HepG2 (cell line): Measurements from ENCODE around the gene TOR4A.

ENCODE experiments used
- CREB1 ChIP-seq, 2 experiments: fragments of 450-650 bp in 1 of 2; IDR thresholded peaks; 2 replicates each; pipeline ENCODE4 v1.6.1; 2016 to 2017; ENCODE audit warnings: control low read depth in 1 of 2, mild to moderate bottlenecking in 1 of 2, missing compliant biosample characterization in 1 of 2, missing genetic modification characterization in 1 of 2
- CTCF ChIP-seq: sonication (generic); formaldehyde crosslinking; IDR thresholded peaks from 2 replicates; pipeline ENCODE4 v1.5.0; 2020; ENCODE audit warnings: mild to moderate bottlenecking, missing genetic modification reagents, moderate library complexity
- FOXC1 ChIP-seq: sonication (generic); formaldehyde crosslinking; IDR thresholded peaks from 2 replicates; pipeline ENCODE4 v1.8.0; 2022; ENCODE audit warnings: mild to moderate bottlenecking, missing genetic modification reagents, borderline replicate concordance
- FOXK2 ChIP-seq: fragments of 450-650 bp; IDR thresholded peaks from 2 replicates; pipeline ENCODE4 v1.6.1; 2016
- HMGXB4 ChIP-seq, 2 experiments: sonication (generic) in 1 of 2; formaldehyde crosslinking in 1 of 2; IDR thresholded peaks; 2 replicates each; pipeline versions ENCODE4 v1.4.0 to v1.6.1; 2018 to 2020; ENCODE audit warnings: missing genetic modification reagents in 2 of 2, borderline replicate concordance in 1 of 2, low read depth in 1 of 2, mild to moderate bottlenecking in 1 of 2, missing biosample characterization in 1 of 2
- JUN ChIP-seq: sonication (generic); formaldehyde crosslinking; IDR thresholded peaks from 2 replicates; pipeline ENCODE4 v1.4.0; 2020; ENCODE audit warnings: mild to moderate bottlenecking, missing genetic modification reagents
- POLR2AphosphoS5 ChIP-seq: IDR thresholded peaks from 2 replicates; pipeline ENCODE4 v1.6.1; 2012; ENCODE audit warnings: low read depth, low read length
- SOX13 ChIP-seq, 3 experiments: fragments of 450-650 bp in 1 of 3; sonication (generic) in 1 of 3; formaldehyde crosslinking in 1 of 3; IDR thresholded peaks in 2 of 3; conservative IDR thresholded peaks in 1 of 3; 2 replicates each; pipeline versions ENCODE4 v1.5.0 to v1.6.1; 2016 to 2020; ENCODE audit warnings: antibody characterized with exemption in 1 of 3, mild to moderate bottlenecking in 1 of 3, missing compliant biosample characterization in 1 of 3, missing genetic modification reagents in 1 of 3, moderate library complexity in 1 of 3
- ZNF24 ChIP-seq: fragments of 450-650 bp; IDR thresholded peaks from 2 replicates; pipeline ENCODE4 v1.6.1; 2017; ENCODE audit warnings: antibody characterized with exemption, mild to moderate bottlenecking
- ZNF292 ChIP-seq: sonication (generic); formaldehyde crosslinking; IDR thresholded peaks from 2 replicates; pipeline ENCODE4 v1.8.1; 2022; ENCODE audit warnings: mild to moderate bottlenecking, low read depth, missing genetic modification reagents, borderline replicate concordance
- TF ChIP-seq, protein P1 (sequence below): sonication (generic); formaldehyde crosslinking; IDR thresholded peaks from 2 replicates; pipeline ENCODE4 v1.8.1; 2022; ENCODE audit warnings: mild to moderate bottlenecking, missing genetic modification reagents

GRCh38 chr9:137293482-137294090 is 16.1 kb downstream of the TOR4A start:
- TF ChIP-seq HMGXB4 (CRISPR knock-in tag; IDR thresholded peaks at IDR 0.05; ENCODE audit: borderline replicate concordance in 1 of 2, low read depth in 1 of 2) (no peak), POLR2AphosphoS5 (no peak), FOXC1 (CRISPR knock-in tag) (no peak), ZNF24 (no peak), CREB1 (IDR thresholded peaks at IDR 0.05) (no peak), CREB1 (CRISPR knock-in tag; IDR thresholded peaks at IDR 0.05) (no peak), ZNF292 (no peak), CTCF (CRISPR knock-in tag) (no peak), SOX13 (IDR thresholded peaks at IDR 0.05) (no peak), SOX13 (CRISPR knock-in tag; conservative IDR thresholded peaks at IDR 0.05 in 1 of 2, IDR thresholded peaks at IDR 0.05 in 1 of 2) (no peak), JUN (CRISPR knock-in tag) (no peak), FOXK2 (no peak)
- TF ChIP-seq, protein P1, sequence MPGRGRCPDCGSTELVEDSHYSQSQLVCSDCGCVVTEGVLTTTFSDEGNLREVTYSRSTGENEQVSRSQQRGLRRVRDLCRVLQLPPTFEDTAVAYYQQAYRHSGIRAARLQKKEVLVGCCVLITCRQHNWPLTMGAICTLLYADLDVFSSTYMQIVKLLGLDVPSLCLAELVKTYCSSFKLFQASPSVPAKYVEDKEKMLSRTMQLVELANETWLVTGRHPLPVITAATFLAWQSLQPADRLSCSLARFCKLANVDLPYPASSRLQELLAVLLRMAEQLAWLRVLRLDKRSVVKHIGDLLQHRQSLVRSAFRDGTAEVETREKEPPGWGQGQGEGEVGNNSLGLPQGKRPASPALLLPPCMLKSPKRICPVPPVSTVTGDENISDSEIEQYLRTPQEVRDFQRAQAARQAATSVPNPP (CRISPR knock-in tag) = no peak
